ENCODE data around the gene CGN.

The CGN gene

GRCh38 chr1:151510957-151511635 lies at the start of gene CGN:
Gene CGN, plus strand, starts transcription at chr1:151511387. Its CDS starts 7,133 bp downstream, at chr1:151518520.
- peak; percentile 64 to 85 for DNase-seq (ENCODE audit: low read depth in 2 of 2)

- no peak for DNase-seq (ENCODE audit: low read depth in 2 of 2)
Measured at GRCh38 chr1:151461694-151462093, 49.5 kb upstream of the CGN start.

GRCh38 chr1:151465026-151465425 lies 46.2 kb upstream of the CGN start:
- DNase-seq (ENCODE audit: low read depth in 2 of 2) = no peak

- no peak for DNase-seq (ENCODE audit: low read depth in 2 of 2)
Measured at GRCh38 chr1:151472856-151473731, 38.1 kb upstream of the CGN start.

- DNase-seq (ENCODE audit: low read depth in 2 of 2) = no peak
Measured at GRCh38 chr1:151474745-151475144, 36.4 kb upstream of the CGN start.

- no peak for DNase-seq (ENCODE audit: low read depth in 2 of 2)
Measured at GRCh38 chr1:151475175-151475574, 36.0 kb upstream of the CGN start.

GRCh38 chr1:151476083-151476482 lies 35.1 kb upstream of the CGN start:
- no peak for DNase-seq (ENCODE audit: low read depth in 2 of 2)

- no peak for DNase-seq (ENCODE audit: low read depth in 2 of 2)
Measured at GRCh38 chr1:151477066-151477465, 34.1 kb upstream of the CGN start.

GRCh38 chr1:151478140-151478812 lies 32.9 kb upstream of the CGN start:
- DNase-seq (ENCODE audit: low read depth in 2 of 2) = no peak

GRCh38 chr1:151478923-151479322 lies 32.3 kb upstream of the CGN start:
- DNase-seq (ENCODE audit: low read depth in 2 of 2) = no peak

GRCh38 chr1:151479462-151479861 lies 31.7 kb upstream of the CGN start:
- DNase-seq (ENCODE audit: low read depth in 2 of 2) = no peak

GRCh38 chr1:151482017-151482416 lies 29.2 kb upstream of the CGN start:
- DNase-seq (ENCODE audit: low read depth in 2 of 2) = no peak

GRCh38 chr1:151485685-151486255 lies 25.4 kb upstream of the CGN start:
- DNase-seq (ENCODE audit: low read depth in 2 of 2) = no peak

GRCh38 chr1:151486557-151486956 lies 24.6 kb upstream of the CGN start:
- DNase-seq (ENCODE audit: low read depth in 2 of 2) = no peak

GRCh38 chr1:151491641-151492040 lies 19.5 kb upstream of the CGN start:
- no peak for DNase-seq (ENCODE audit: low read depth in 2 of 2)

- no peak for DNase-seq (ENCODE audit: low read depth in 2 of 2)
Measured at GRCh38 chr1:151492120-151492519, 19.1 kb upstream of the CGN start.

- no peak for DNase-seq (ENCODE audit: low read depth in 2 of 2)
Measured at GRCh38 chr1:151493042-151493441, 18.1 kb upstream of the CGN start.

- no peak for DNase-seq (ENCODE audit: low read depth in 2 of 2)
Measured at GRCh38 chr1:151494741-151495281, 16.4 kb upstream of the CGN start.

- DNase-seq (ENCODE audit: low read depth in 2 of 2) = no peak
Measured at GRCh38 chr1:151495316-151495715, 15.9 kb upstream of the CGN start.

- DNase-seq (ENCODE audit: low read depth in 2 of 2) = no peak
Measured at GRCh38 chr1:151499365-151499764, 11.8 kb upstream of the CGN start.

GRCh38 chr1:151499930-151500329 lies 11.3 kb upstream of the CGN start:
- no peak for DNase-seq (ENCODE audit: low read depth in 2 of 2)

- no peak for DNase-seq (ENCODE audit: low read depth in 2 of 2)
Measured at GRCh38 chr1:151501474-151501873, 9.7 kb upstream of the CGN start.
